Mammary epithelial cell (primary cell): ENCODE measurements around the gene CRB3.

Experiments used
- CTCF ChIP-seq, 2 donors: IDR thresholded peaks in 1 of 2; conservative IDR thresholded peaks in 1 of 2; 2 replicates each; pipeline ENCODE4 v1.5.1; 2011 to 2012; ENCODE audit warnings: inconsistent platforms in 2 of 2, low read length in 2 of 2, mild to moderate bottlenecking in 2 of 2, control low read depth in 1 of 2, low read depth in 1 of 2; ENCODE audit not compliant: insufficient read depth in 1 of 2; ENCODE audit errors: extremely low read depth in 1 of 2
- EZH2 ChIP-seq: IDR thresholded peaks from 2 replicates; pipeline ENCODE4 v1.6.1; 2012; ENCODE audit warnings: low read length, inconsistent platforms, borderline replicate concordance

GRCh38 chr19:6514926-6515544 lies 51.0 kb downstream of the CRB3 start:
- no peak for TF ChIP-seq EZH2
- TF ChIP-seq CTCF (conservative IDR thresholded peaks at IDR 0.05 in 1 of 2, IDR thresholded peaks at IDR 0.05 in 1 of 2; ENCODE audit: extremely low read depth in 1 of 2, insufficient read depth in 1 of 2, low read depth in 1 of 2, low read length in 2 of 2): no peak
